Choroid plexus epithelial cell (primary cell): ENCODE measurements around the gene TMEM156.
"Not testable (repeated sequence)": the region's sequence is repeated elsewhere in the genome, so short reads cannot be mapped to it uniquely, and the experiment has no call there.

ENCODE experiments used
- DNase-seq: peaks from one replicate; pipeline ENCODE4 v3.0.0-alpha.2; 2010; ENCODE audit warnings: low read depth
- H3K4me3 ChIP-seq: 2 replicates; pipeline ENCODE4 v1.5.1; 2011; ENCODE audit warnings: low read depth, mild to moderate bottlenecking, control low read depth, low read length, moderate library complexity
- TF ChIP-seq, protein P1 (sequence below): conservative IDR thresholded peaks from 2 replicates; pipeline ENCODE4 v1.5.1; 2011; ENCODE audit warnings: low read depth, mild to moderate bottlenecking, control low read depth, inconsistent platforms, low read length, moderate library complexity

TMEM156 gene

DNA sequence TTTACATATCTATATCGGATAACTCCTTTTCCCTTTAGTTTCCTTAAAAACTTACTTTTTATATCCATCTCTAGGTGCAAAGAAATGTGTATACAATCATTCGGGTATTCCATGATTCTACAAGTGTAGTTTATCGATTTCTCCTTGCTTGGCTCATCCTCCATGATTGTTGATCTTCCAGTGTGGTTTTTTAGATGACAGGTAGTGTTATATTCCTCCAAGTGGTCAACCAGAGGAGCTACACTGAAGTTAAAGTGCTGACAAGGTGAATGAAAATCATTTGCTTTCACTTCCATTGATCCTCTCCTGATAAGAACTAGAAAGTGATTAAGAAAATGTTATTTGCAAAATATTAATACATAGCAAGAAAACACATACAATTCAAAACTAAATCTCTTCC is 38.5 kb downstream of the TMEM156 start:
- no peak overlapping the region for H3K4me3 ChIP-seq
- peak; percentile 30 for DNase-seq
- TF ChIP-seq, protein P1, sequence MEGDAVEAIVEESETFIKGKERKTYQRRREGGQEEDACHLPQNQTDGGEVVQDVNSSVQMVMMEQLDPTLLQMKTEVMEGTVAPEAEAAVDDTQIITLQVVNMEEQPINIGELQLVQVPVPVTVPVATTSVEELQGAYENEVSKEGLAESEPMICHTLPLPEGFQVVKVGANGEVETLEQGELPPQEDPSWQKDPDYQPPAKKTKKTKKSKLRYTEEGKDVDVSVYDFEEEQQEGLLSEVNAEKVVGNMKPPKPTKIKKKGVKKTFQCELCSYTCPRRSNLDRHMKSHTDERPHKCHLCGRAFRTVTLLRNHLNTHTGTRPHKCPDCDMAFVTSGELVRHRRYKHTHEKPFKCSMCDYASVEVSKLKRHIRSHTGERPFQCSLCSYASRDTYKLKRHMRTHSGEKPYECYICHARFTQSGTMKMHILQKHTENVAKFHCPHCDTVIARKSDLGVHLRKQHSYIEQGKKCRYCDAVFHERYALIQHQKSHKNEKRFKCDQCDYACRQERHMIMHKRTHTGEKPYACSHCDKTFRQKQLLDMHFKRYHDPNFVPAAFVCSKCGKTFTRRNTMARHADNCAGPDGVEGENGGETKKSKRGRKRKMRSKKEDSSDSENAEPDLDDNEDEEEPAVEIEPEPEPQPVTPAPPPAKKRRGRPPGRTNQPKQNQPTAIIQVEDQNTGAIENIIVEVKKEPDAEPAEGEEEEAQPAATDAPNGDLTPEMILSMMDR = peak; percentile 28

DNA sequence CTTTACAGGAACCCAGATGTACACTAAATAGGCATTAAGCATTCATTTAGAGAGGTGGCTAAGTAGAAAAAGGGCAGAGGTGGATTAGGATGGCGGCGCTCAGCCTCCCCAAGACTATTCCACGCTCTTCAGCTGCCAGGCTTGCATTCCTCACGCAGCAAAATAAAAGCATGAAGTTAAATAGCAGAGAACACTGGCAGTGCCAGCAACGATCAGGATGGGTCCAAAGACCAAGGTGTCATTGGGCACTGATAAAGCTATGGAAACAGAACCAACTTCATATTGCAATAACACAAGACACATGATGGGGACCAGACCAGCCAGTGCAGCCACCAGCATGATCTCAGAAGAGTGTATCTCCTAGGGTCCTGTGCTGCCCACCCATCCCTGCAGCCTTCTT is 42.0 kb downstream of the TMEM156 start:
- TF ChIP-seq, protein P1 = no peak
- no peak overlapping the region for H3K4me3 ChIP-seq
- DNase-seq = no peak

DNA sequence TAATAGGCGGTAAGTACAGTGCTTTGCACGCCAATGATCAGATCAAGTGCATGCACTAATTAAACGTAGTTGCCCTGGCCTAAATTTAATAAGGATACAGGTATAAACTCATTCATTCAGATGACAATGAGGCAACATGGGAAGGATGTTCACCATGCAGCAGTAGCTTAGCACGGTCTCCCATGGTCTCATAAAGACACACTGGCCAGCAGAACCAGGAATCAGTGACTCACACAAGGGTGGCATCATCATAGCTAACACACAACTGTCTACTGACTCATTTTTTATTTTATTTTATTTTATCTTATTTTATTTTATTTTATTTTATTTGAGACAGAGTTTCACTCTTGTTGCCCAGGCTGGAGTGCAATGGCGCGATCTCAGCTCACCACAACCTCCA is 42.7 kb downstream of the TMEM156 start:
- no peak overlapping the region for H3K4me3 ChIP-seq
- no peak for DNase-seq
- TF ChIP-seq, protein P1 = no peak

DNA sequence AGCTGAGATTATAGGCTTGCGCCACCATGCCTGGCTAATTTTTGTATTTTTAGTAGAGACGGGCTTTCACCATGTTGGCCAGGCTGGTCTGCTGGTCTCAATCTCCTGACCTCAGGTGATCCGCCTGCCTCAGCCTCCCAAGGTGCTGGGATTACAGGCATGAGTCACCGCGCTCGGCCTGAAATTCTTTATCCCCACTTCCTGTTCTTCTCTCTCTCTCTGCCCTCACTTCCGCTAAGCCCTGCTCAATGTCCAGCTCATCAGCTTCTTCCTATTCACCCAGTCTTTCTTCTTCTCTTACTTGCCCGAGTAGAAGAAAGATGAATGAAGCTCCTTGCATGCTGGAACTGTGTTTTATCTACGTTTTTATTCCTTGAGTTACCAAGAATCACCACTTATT is 43.9 kb downstream of the TMEM156 start:
- peak; percentile 62 for DNase-seq
- not testable (repeated sequence) for H3K4me3 ChIP-seq

DNA sequence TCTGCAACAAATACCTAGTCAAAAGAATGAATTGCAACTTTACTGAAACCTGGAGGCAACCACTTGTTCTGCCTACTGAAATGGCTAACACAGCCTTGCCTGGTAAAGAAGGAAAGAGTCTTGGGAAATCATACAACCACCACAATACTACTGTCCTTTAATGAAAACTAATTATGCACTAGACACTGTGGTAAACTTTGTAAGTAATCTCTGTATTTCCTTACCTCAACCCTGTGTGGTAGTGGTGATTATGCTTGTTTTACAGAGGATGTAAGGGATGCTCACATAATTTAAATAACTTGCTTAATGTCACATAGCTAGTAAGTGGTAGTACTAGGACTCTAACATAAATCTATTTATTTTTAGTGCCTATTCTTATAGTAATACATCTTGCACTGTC is 44.7 kb downstream of the TMEM156 start:
- no peak overlapping the region for H3K4me3 ChIP-seq
- no peak for DNase-seq
- TF ChIP-seq, protein P1 = no peak

DNA sequence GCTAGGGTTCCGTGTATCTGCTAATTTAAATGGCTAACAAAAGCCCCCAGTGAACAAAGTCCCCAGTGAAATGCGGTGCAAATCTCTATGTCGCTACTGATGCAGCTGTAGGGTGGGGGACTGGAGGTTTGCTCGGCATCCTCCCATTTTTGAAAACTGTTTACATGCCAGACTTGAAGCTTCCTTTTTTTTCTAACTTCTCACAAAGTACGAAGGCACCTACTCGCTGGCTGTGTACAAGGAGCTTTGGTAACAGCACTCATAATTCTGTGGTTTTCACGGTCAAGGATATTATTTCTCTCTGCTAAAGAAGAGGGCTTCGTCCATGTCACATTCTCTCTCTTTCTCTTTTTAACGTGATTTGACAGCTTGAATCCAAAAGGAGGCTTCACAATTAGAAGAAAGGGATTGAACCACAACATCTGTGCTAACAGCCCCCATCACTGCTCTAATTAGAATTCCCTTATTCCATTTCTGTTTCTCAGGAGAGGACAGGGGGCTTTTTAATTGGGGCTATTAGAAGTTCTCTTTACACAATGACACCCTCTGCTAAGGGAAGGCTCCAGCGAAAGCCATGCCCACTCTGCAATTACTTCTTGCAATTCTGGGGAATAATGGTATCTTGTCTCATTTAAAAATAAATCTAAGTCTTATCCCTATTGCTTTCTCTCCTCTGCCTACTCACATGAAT is 46.7 kb downstream of the TMEM156 start:
- TF ChIP-seq, protein P1 = no peak
- DNase-seq = no peak
- H3K4me3 ChIP-seq = no peak overlapping the region

DNA sequence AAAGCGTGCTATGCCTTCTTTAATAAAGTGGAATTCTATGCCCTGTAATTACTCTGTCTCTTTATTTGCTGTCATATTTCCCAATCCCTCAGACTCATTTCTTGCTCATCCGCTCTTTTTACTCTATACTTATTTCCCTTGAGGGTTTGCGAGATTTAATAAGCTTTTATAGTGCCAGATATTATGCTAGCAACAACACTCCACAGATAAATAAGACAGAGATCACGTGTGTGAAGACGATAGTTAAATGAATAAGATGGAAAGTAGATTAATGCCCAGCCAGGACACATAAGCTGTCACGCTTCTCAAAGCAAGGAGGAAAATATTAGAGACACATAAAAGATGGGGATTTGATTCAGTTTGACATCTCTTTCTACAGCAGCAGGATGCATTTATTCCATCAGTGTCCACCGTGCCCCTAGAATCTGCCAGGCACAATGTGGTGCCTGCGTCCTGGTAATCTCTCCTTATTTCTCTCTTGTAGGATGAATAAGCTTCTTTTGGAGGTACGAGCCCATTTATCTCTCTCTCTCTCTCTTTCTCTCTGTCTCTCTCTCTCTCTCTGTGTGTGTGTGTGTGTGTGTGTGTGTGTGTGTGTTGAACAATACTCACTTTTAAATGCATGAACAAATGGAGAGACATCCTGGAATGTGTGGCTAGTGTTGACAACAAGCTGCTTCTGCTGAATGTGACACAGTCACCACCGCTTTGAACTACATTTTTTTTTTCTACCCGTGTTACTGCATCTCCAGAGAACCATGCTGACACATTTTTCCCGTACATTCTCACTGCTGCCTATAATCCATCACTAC is 48.2 kb downstream of the TMEM156 start:
- H3K4me3 ChIP-seq = no peak overlapping the region
- TF ChIP-seq, protein P1 = no peak
- DNase-seq = peak; percentile 42
